Ishikawa (cell line): ENCODE data around the gene S1PR3.

Source experiments
- CEBPB ChIP-seq: IDR thresholded peaks from 2 replicates; pipeline ENCODE4 v1.6.1; 2012
- CREB1 ChIP-seq: IDR thresholded peaks from 2 replicates; pipeline ENCODE4 v1.6.1; 2012; ENCODE audit warnings: low read depth
- EP300 ChIP-seq: IDR thresholded peaks from 2 replicates; pipeline ENCODE4 v1.6.1; 2012; ENCODE audit warnings: borderline replicate concordance
- FOXM1 ChIP-seq: IDR thresholded peaks from 2 replicates; pipeline ENCODE4 v1.6.1; 2012; ENCODE audit warnings: low read depth, borderline replicate concordance
- MAX ChIP-seq: IDR thresholded peaks from 2 replicates; pipeline ENCODE4 v1.6.1; 2012
- NFIC ChIP-seq: IDR thresholded peaks from 2 replicates; pipeline ENCODE4 v1.6.1; 2012
- RAD21 ChIP-seq: IDR thresholded peaks from 2 replicates; pipeline ENCODE4 v1.6.1; 2012; ENCODE audit warnings: low read depth
- REST ChIP-seq: IDR thresholded peaks from 2 replicates; pipeline ENCODE4 v1.6.1; 2012; ENCODE audit warnings: low read depth, mild to moderate bottlenecking
- TAF1 ChIP-seq: IDR thresholded peaks from 2 replicates; pipeline ENCODE4 v1.6.1; 2012; ENCODE audit warnings: low read depth, mild to moderate bottlenecking
- TCF12 ChIP-seq: IDR thresholded peaks from 2 replicates; pipeline ENCODE4 v1.6.1; 2012; ENCODE audit warnings: low read depth
- TEAD4 ChIP-seq: IDR thresholded peaks from 2 replicates; pipeline ENCODE4 v1.6.1; 2012
- YY1 ChIP-seq: IDR thresholded peaks from 2 replicates; pipeline ENCODE4 v1.6.1; 2012; ENCODE audit warnings: low read depth
- ZBTB7A ChIP-seq: IDR thresholded peaks from 2 replicates; pipeline ENCODE4 v1.6.1; 2012; ENCODE audit warnings: low read depth
- TF ChIP-seq, protein P1 (sequence below): IDR thresholded peaks from 2 replicates; pipeline ENCODE4 v1.6.1; 2012

DNA sequence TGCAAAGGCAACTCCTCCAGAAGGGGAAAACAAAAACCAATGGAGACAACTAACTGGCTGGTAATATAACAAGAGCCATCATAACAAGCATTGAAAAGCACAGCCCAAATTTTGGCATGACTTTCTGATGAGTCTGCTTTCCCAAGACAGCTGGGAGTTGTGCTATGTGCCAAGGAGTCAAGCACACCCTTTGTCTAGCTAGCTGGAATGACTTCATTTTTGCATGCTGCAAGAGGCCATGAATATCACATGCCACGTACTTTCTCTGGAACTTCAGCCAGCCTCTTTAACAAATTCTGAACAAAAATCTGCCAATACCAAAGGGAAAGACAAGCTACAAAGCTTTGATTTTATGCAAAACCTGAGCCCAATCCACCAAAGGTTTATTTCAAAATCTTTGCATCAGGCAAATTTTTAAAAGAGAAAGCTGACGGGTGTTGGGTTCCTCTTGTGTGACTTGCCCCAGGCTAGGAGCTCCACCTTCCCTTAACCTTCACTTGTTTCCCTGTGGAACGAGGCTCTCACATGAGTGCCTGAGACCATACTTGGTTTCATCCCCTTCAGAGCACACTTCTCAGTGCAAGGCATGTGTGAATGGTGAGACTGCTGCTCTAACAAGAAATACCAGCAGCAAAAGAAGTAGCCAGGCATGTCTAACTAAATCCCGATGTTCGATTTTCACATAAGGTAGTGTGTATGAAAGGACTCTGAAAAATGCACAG, 47.3 kb downstream of the S1PR3 start:
- TF ChIP-seq YY1 (no peak), TCF12 (no peak), EP300 (no peak), FOXM1 (no peak), TAF1 (no peak), CEBPB (no peak), REST (no peak), MAX (no peak), TEAD4 (no peak), CREB1 (no peak), RAD21 (no peak), ZBTB7A (no peak), NFIC (no peak)
- TF ChIP-seq, protein P1, sequence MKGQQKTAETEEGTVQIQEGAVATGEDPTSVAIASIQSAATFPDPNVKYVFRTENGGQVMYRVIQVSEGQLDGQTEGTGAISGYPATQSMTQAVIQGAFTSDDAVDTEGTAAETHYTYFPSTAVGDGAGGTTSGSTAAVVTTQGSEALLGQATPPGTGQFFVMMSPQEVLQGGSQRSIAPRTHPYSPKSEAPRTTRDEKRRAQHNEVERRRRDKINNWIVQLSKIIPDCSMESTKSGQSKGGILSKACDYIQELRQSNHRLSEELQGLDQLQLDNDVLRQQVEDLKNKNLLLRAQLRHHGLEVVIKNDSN = no peak
